GM23248 (cell line): Measurements from ENCODE around the gene SMNDC1.

Source experiments
- EZH2 ChIP-seq: fragments of 200-600 bp; sonication (generic); IDR thresholded peaks from 2 replicates; pipeline ENCODE4 v1.6.1; 2018; ENCODE audit warnings: antibody characterized with exemption, mild to moderate bottlenecking; ENCODE audit not compliant: insufficient read depth, poor library complexity, severe bottlenecking
- EZH2phosphoT487 ChIP-seq: fragments of 200-600 bp; sonication (generic); IDR thresholded peaks from 2 replicates; pipeline ENCODE4 v1.6.1; 2018; ENCODE audit warnings: antibody characterized with exemption, moderate library complexity, mild to moderate bottlenecking, low read depth; ENCODE audit not compliant: insufficient read depth

GRCh38 chr10:110312206-110312605 is 7.5 kb upstream of the SMNDC1 start:
- TF ChIP-seq EZH2 (no peak), EZH2phosphoT487 (no peak)
